LNCAP (cell line): ENCODE results near the gene TTN.

ENCODE experiments used
- CTCF ChIP-seq: fragments of 450-650 bp; IDR thresholded peaks from 2 replicates; pipeline ENCODE4 v1.5.1; 2017; ENCODE audit warnings: mild to moderate bottlenecking

Gene TTN

GRCh38 chr2:178568227-178568626 is 239.0 kb downstream of the TTN start:
- TF ChIP-seq CTCF, result no peak

GRCh38 chr2:178553047-178553446 is 254.2 kb downstream of the TTN start:
- no peak for TF ChIP-seq CTCF

GRCh38 chr2:178550352-178550751 is 256.9 kb downstream of the TTN start:
- TF ChIP-seq CTCF, result no peak

GRCh38 chr2:178542569-178542968 is 264.7 kb downstream of the TTN start:
- no peak for TF ChIP-seq CTCF

- no peak for TF ChIP-seq CTCF
Measured at GRCh38 chr2:178542161-178542560, 265.1 kb downstream of the TTN start.

- TF ChIP-seq CTCF, result no peak
Measured at GRCh38 chr2:178536037-178536436, 271.2 kb downstream of the TTN start.

GRCh38 chr2:178531168-178531567 is 276.1 kb downstream of the TTN start:
- no peak for TF ChIP-seq CTCF

GRCh38 chr2:178530625-178531142 is 276.5 kb downstream of the TTN start:
- no peak for TF ChIP-seq CTCF
